ENCODE data around the gene IPP.

Gene IPP

GRCh38 chr1:45750298-45751038 is at the start of gene IPP (continued):
- TF ChIP-seq ZBTB26 (tag by site-specific recombination; optimal IDR thresholded peaks at IDR 0.05), result peak; percentile 97
- TF ChIP-seq YY2 (tag by site-specific recombination; IDR thresholded peaks at IDR 0.05), result no peak
- TF ChIP-seq ZNF830 (tag by site-specific recombination; IDR thresholded peaks at IDR 0.05; ENCODE audit: low read depth), result no peak
- TF ChIP-seq ELK4 (IDR thresholded peaks at IDR 0.05; ENCODE audit: borderline replicate concordance, low read depth, low read length), result no peak
- TF ChIP-seq ZNF529 (tag by site-specific recombination; IDR thresholded peaks at IDR 0.05; ENCODE audit: insufficient replicate concordance), result no peak
- TF ChIP-seq ZNF596 (tag by site-specific recombination; IDR thresholded peaks at IDR 0.05), result no peak
- TF ChIP-seq ZNF138 (tag by site-specific recombination; IDR thresholded peaks at IDR 0.05; ENCODE audit: borderline replicate concordance), result no peak
- TF ChIP-seq SCRT2 (tag by site-specific recombination; IDR thresholded peaks at IDR 0.05), result peak; percentile 89
- no peak for TF ChIP-seq ZNF623 (tag by site-specific recombination; IDR thresholded peaks at IDR 0.05)
- TF ChIP-seq KLF7 (tag by site-specific recombination; IDR thresholded peaks at IDR 0.05; ENCODE audit: borderline replicate concordance), result no peak; the same call in 1 of the 2 replicates
- no peak for TF ChIP-seq PRDM6 (tag by site-specific recombination; IDR thresholded peaks at IDR 0.05)
- no peak for TF ChIP-seq ZNF132 (tag by site-specific recombination; IDR thresholded peaks at IDR 0.05; ENCODE audit: borderline replicate concordance)
- peak; percentile 91 for TF ChIP-seq PRDM10 (tag by site-specific recombination; IDR thresholded peaks at IDR 0.05)
- TF ChIP-seq ZNF404 (tag by site-specific recombination; IDR thresholded peaks at IDR 0.05), result no peak
- no peak for TF ChIP-seq ZNF670 (tag by site-specific recombination; IDR thresholded peaks at IDR 0.05; ENCODE audit: low read depth)
- no peak for TF ChIP-seq ZNF37A (tag by site-specific recombination; IDR thresholded peaks at IDR 0.05)
- peak; percentile 96 for TF ChIP-seq ZNF660 (tag by site-specific recombination; IDR thresholded peaks at IDR 0.05)
- peak; percentile 87 for TF ChIP-seq ZFP69B (tag by site-specific recombination; IDR thresholded peaks at IDR 0.05)
- no peak for TF ChIP-seq ZNF514 (tag by site-specific recombination; IDR thresholded peaks at IDR 0.05)
- no peak for TF ChIP-seq PRDM1 (tag by site-specific recombination; IDR thresholded peaks at IDR 0.05)
- TF ChIP-seq ZNF645 (tag by site-specific recombination; IDR thresholded peaks at IDR 0.05), result no peak
- no peak for TF ChIP-seq ZNF433 (tag by site-specific recombination; IDR thresholded peaks at IDR 0.05; ENCODE audit: low read depth)
- peak; percentile 69 for TF ChIP-seq ZBTB20 (tag by site-specific recombination; IDR thresholded peaks at IDR 0.05)
- no peak for TF ChIP-seq OVOL3 (tag by site-specific recombination; IDR thresholded peaks at IDR 0.05)
- no peak for TF ChIP-seq ZNF777 (tag by site-specific recombination; IDR thresholded peaks at IDR 0.05; ENCODE audit: borderline replicate concordance)
- peak; percentile 48; the same call in 1 of the 2 replicates for TF ChIP-seq ZNF518A (tag by site-specific recombination; conservative IDR thresholded peaks at IDR 0.05; ENCODE audit: low read depth)

Data from HEK293 (cell line).